ENCODE results near the gene LAMA5. TPM values are rescaled to one million over a fixed set of nuclear protein-coding genes. Genes with fewer than 3 reads are reported as not detected.

The LAMA5 gene
- total RNA-seq, 1 experiment from 2014 or later = 4.5 TPM

DNA sequence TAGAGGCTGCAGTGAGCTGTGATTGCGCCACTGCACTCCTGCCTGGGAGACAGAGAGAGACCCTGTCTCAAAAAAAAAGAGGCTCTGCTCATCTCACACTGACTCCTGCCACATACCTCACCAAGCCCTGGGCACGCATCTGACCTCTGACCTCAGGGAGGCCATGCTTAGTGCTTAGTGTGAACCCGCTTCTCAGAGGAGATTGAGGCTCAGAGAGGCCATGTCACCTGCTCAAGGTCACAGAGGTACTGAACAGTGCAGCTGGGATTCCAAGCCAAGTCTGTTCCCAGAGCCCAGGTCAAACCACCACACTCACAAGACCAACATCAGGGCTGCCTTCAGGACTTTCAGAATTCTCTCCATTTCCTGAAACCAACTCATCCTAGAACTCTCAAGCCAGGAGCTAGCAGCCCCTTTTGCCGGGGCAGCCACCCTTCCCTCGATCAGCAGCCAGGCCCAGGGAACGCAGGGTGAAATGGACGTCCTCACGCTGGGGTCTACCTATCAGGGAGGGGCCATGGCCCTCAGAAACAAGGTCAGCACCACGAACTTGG lies 37.1 kb upstream of the LAMA5 start:
- no peak for DNase-seq (ENCODE audit: low spot score)

- no peak for DNase-seq (ENCODE audit: low spot score)
Observed at GRCh38 chr20:62403331-62403730, 36.2 kb upstream of the LAMA5 start.

DNA sequence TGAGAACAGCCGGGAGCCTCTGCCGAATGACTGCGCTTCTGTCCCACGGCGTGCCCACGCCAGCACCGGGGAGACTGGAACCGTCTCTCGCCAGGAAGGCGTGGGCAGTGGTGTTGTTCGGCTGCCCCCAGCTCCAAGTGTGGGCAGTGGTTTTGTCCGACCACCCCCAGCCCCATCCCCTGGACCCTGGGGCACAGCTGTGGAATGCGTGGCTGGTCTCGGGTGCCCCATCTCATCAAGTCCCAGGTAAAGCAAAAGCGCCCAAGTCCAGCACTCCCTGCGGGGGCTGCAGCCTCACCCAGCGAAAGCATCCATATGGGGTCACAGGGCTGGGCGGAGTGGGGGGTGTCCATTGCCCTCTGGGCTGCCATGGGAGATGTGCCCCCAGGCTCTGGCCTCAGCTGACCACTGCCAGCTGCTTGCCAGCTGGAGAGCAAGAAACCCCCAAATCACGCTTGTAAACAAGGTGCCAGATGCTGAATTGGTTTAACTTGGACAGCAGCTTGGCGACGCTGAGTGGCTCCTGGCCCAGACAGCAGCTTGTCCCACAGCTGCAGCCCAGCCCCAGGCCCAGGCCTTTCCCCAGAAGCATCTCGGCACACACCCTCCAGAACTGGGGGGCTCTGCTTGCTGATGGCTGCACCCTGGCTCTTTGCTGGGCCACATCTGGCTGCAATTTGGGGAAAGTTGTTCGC lies 35.5 kb upstream of the LAMA5 start:
- no peak for DNase-seq (ENCODE audit: low spot score)

DNA sequence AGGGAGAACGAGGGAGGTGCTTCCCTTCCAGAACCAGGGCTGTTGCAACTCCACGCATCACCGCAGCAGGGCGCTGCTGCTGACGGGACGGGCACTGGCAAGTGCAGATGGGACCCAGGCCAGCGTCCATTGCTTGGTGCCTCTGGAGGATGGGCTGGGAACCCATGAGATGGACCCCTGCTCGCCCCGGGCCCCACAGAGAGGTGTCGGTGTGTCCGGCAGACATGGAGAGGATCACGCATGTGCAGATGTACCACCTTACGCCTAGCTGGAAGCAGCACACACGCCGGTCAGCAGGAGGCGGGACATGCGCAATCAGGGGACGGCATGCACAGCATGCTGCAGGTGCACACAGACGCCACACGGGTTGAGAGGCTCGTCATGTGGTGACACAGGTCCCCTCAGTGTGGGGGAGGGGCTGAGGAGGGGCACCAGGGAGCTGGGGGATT lies 34.2 kb upstream of the LAMA5 start:
- DNase-seq (ENCODE audit: low spot score) = no peak

DNA sequence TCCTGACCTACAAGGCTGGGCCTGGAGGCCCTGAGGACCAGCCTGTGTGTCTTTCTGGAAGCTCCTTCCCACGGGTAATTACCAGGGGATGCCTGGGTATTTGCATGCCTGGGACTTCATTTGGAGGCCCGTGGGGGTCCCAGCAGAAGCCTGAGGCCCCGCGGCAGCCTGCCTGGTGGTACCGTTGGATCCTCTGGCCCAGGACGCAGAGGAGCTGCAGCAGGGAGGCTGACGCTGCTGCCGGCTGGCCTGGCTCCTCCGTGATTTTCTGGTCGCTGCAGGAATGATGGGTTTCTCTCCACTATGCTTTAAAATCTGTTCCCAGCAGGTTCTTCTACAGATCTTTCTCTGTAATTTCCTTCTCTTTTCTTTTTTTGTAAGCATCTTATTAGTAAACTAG lies 33.4 kb upstream of the LAMA5 start:
- DNase-seq (ENCODE audit: low spot score) = no peak

- DNase-seq (ENCODE audit: low spot score) = no peak
Observed at GRCh38 chr20:62400021-62400420, 32.9 kb upstream of the LAMA5 start.

- no peak for DNase-seq (ENCODE audit: low spot score)
Observed at GRCh38 chr20:62398120-62398821, 31.2 kb upstream of the LAMA5 start.

DNA sequence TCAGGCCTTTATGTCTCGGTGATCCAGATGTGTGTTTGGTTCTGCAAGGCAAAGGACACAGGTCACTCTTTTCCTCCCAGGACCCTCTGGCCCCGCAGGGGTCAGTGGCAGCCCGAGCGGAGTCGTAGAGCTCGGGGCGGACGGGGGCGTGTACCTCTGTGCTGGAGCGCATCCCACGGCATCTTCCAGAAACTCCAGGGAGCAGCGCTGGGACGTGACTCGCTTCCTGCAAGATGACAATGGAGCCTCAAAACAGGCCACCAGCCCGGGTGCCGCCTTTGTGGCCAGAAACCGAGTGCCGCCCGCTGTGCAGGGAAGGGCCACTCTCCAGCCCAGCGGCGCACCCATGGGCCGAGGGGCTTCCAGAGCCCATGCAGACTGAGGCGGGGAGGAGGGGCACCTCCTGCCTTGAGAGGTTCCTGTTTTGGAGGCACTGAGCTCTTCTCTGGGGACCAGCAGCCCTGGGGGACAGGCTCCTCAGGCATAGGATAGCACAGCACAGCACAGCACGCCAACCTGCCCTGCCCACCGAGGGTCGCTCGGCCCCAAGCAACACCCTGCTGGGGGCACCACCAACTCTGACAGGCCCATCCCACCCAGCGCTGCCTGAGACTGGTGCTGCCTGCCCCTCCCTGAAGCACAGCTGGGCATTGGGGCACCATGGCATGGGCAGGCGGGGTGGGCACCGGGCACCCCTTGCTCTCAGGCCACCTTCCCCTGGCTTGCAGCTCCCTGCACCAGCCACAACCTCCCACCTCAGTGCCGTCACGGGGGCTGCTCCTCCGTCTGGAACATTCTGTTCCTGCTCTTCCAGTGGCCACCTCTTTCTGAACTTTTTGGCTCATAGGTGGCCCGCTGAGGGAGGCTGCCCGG lies 29.5 kb upstream of the LAMA5 start:
- DNase-seq (ENCODE audit: low spot score) = no peak

DNA sequence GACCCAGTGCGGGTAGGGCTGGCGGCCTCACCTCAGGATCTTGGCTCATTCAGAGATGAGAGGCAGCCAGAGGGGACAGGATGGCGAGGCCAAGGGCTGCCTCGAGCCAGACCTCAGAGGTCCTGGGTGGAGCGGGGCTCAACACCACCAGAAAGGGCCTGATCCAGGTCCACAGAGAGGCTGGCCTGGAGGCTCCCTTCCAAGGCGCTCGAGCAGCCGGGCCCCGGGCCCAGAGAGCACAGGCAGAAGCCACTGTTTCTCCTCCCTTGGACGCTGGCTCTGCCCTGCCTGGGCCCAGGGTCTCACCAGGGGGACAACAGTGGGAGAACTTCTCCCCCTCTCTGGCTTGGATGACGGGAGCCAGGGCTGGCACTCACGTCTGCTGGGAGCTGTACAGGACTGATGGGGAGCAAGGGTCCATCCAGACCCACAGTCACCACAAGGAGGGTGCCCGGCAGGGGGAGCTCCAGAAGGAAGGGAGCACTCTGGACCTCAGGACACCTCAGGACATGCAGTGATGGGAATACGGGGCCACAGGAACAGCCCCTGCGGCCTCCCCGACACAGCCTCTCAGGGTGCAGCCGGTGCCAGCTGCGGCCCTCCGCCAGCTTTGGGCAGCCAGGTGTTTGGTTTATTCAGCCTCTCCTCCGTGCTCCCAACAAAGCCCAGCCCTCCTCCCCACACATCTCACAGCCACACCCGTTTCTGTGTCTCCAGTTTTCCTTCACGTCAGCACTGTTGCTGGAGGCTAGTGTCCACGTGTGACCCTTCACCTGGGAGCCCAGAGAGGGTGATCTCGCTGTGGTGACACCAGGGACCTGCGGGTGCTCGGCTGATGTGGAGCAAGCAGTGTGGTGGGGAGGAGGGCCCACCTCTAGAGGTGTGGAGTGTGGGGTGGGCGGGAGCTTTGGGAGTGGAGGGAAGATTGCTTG lies 28.5 kb upstream of the LAMA5 start:
- no peak for DNase-seq (ENCODE audit: low spot score)

GRCh38 chr20:62394248-62395245 lies 27.4 kb upstream of the LAMA5 start:
- DNase-seq (ENCODE audit: low spot score) = no peak

DNA sequence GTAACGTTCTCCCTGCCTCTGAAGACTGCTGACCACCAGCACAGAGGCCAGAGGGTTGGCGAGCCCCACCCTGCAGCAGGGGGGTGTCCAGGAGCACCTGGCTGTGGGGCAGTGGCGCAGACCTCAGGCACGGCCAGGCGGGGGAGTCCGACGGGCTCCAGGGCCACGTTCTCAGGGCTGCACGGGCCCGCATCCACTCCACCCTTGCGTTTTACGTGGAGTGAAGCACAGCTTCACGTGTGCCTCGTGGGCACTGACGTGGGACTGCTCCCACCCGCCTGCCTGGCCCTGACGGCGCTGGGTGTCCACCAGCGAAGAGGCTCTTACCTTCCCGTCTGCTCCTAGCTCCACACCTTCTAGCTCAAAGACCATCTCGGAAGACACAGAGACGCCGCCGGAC lies 26.7 kb upstream of the LAMA5 start:
- no peak for DNase-seq (ENCODE audit: low spot score)

- no peak for DNase-seq (ENCODE audit: low spot score)
Observed at GRCh38 chr20:62393335-62393665, 26.2 kb upstream of the LAMA5 start.

DNA sequence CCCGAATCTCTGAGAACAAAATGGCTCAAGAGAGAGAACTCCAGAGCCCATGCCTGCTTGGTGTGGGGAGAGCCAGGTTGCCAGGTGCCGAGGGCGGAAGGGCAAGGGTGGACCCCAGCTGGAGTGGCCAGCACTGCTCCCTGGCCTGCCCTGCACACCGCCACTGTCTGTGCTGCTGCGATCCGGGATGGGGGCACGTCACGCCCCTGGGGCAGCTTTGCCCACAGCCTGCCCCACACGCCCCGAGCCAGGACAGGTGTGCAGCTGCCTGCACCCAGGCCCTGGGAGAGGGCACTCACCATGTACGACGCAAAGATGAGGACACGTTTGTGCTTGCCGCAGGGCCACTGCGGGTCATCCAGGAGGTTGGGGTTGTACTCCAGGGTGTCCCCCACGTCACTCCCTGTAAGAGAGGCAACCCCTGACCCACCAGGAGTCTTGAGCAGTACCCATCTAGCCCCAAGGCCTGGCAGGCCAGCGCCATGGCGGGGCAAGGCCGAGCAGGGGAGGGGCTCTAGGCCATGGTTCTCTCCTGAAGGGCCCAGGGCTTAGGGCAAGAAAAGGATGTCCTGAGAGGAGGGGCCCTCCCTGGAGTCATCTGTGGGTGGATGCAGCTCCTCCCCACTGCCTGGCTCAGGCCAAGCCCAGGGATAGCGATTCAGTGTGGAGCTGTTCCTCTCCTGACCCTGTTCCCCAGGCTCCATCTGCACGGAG lies 25.7 kb upstream of the LAMA5 start:
- DNase-seq (ENCODE audit: low spot score) = no peak

DNA sequence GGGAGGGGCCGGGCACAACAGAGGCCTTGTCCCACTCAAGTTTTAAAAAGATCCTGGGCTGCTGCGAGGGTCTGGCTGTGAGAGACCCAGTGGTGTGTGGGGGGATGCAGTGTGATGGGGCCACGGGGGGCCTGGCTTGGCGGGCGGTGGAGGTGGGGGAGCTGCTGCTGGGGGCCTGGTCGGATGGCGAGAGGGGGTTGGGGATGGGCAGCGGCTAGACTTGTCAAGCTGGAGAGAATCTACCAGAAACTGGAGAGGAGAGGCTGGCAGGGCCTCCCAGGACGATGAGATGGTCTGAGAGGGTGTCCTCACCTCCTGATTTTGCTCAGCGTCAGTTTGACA lies 24.9 kb upstream of the LAMA5 start:
- DNase-seq (ENCODE audit: low spot score) = no peak

DNA sequence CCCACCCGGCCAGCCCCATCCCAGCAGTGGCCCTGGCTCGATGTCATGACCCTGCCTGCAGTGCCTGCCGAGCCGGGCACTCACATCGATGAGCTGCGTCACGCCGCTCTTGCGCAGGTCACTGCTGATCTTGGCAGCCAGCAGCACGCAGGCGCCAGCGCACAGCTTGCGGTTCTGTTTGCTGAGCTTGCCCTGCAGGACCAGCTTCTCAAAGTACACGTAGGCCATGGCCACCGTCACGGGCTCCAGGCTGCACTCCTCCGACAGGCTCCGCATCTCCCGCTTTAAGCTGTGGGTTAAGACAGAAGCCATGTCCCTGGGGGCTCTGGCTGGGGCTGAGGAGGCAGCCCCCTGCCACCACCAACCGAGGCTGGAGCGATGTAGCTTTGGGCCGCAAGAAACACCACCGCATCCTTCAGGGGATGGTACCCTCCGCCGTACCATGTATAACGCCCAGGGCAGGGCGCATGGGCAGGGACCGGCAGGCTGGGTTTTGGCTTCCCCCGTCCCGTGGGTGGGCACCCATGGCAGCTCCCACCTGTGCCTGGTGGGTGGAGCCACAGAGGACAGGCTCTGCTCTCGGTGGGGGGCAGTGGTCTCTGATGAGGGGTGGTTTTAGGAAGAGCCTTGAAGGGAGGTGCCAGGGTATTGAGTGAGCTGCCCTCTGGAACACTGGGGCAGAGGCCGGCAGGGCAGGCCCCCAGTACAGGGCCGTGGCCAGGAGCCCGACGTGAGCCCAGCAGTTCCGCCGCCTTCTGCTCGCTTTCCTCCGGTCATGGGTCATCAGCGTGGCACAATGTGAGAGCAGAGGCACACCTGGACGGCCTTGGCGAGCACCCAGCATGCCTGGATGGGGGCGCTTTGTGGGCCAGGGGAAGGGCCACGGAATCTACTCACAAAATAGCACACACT lies 24.3 kb upstream of the LAMA5 start:
- no peak for DNase-seq (ENCODE audit: low spot score)

DNA sequence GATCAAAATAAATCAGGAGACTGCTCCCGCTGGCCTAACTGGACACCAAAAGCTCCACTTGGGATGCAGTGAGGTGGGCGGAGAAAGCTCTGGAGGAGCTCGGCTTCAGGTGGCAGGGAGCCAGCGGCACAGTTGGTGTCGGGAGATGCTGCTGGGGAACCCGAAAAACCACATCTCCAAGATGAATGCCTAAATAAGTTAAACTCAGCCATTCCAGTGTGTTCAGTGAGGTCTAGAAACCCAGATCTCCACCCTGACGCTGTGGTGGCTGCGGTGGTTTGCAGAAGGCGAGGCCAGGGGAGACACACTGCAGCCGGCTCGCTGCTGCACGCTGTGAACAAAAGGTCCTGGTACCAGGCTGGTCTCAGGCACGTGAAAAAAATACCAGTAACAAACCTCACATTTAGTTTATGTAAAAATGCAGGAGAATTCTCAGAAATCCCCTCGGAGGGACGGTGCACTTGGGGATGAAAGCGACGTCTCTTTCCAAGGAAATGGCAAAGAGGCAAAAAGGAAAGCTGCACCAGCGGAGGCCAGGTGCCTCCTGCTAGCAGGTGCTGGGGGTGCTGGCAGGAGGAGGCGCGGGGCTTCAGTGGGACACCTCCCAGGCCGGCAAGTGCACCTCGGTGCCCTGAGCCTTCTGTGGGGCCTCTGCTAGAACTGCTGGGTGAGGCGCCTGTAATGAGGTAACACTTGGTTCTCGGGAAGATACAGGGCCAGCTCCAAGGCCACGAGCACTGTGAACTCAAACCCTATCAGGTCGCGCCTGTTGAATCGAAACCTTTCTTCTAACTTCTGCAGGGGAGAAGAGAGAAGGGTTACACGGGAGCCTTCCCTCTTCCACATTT lies 23.4 kb upstream of the LAMA5 start:
- no peak for DNase-seq (ENCODE audit: low spot score)

DNA sequence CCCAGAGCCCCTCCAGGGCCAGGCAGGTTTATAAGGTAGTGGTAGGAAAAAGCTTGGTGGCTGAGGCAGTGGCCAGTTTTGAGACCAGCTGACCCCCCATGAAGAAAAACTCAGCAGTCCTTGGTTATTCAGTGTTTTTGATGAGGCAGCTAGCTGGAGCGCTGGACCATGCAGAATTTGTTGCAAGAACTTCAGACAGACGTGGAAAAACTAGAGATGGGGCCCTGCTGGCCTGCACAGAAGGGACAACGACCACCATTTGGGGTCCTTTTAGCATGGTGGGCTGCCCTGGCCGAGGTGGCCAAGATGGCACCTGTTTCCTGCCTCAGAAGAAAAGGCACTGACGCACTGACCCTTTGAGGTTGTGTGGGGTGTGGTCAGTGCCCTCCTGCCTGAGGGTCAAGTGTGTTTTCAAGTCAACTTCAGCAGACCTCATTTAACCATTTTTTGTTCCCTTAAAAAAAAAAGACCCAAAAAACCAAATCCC lies 22.5 kb upstream of the LAMA5 start:
- DNase-seq (ENCODE audit: low spot score) = no peak

Data from H4 (cell line).